Calu3 (cell line): ENCODE results near the gene TMEM132D. TPM values are rescaled to one million over a fixed set of nuclear protein-coding genes. Genes with fewer than 3 reads are reported as not detected.

Source experiments
- BruUV-seq: library from RNA; stranded (reverse); fragments of 400-500 nt; replicated peaks from 2 replicates; lab custom pipeline; 2021; lab: Mats Ljungman, UMichigan
- CTCF ChIA-PET: fragments of 300-600 bp; sonication (Branson Sonifier 250); formaldehyde crosslinking; loops from one replicate; lab custom pipeline; 2022; ENCODE audit warnings: antibody characterized with exemption; lab: Charles Lee
- DNase-seq: peaks from one replicate; pipeline ENCODE4 v3.0.0; 2022
- H3K27ac Mint-ChIP-seq: one replicate; pipeline ENCODE4 v1.8.0; 2022; ENCODE audit warnings: mixed read lengths; ENCODE audit not compliant: unreplicated experiment
- H3K27me3 Mint-ChIP-seq: one replicate; pipeline ENCODE4 v1.8.0; 2022; ENCODE audit warnings: mixed read lengths; ENCODE audit not compliant: unreplicated experiment
- H3K36me3 Mint-ChIP-seq: one replicate; pipeline ENCODE4 v1.8.0; 2022; ENCODE audit warnings: mild to moderate bottlenecking, moderate library complexity, mixed read lengths; ENCODE audit not compliant: insufficient read depth, unreplicated experiment
- H3K4me1 Mint-ChIP-seq: one replicate; pipeline ENCODE4 v1.8.0; 2022; ENCODE audit warnings: mild to moderate bottlenecking, low read depth, mixed read lengths; ENCODE audit not compliant: unreplicated experiment
- H3K4me3 Mint-ChIP-seq: one replicate; pipeline ENCODE4 v1.8.0; 2022; ENCODE audit warnings: mild to moderate bottlenecking, low read depth, moderate library complexity, mixed read lengths; ENCODE audit not compliant: unreplicated experiment
- H3K9me3 Mint-ChIP-seq: one replicate; pipeline ENCODE4 v1.8.0; 2022; ENCODE audit warnings: low read depth, mixed read lengths; ENCODE audit not compliant: unreplicated experiment
- intact Hi-C: fragments of 100-400 bp; cut with micrococcal nuclease; formaldehyde crosslinking; loops from one replicate; pipeline ENCODE4 v1.10.0; 2022; ENCODE audit not compliant: unreplicated experiment
- total RNA-seq: library from RNA; stranded (reverse); gene quantifications from 2 replicates; pipeline ENCODE4 v1.2.3, GENCODE V29; 2022
- TF ChIP-seq, protein P1 (sequence below): fragments of 200-600 bp; IDR thresholded peaks from one replicate; pipeline ENCODE4 v1.8.0; 2022; ENCODE audit warnings: antibody characterized with exemption; ENCODE audit not compliant: unreplicated experiment

TMEM132D gene
- total RNA-seq, 1 experiment from 2014 or later = not detected

GRCh38 chr12:129706716-129707115, 197.1 kb downstream of the TMEM132D start:
- Mint-ChIP-seq H3K9me3 (peaks cover 14% of the 10 kb centered on the region), H3K4me3 (no peak overlapping the region), H3K27me3 (no peaks in the 10 kb centered on the region), H3K27ac (no peak overlapping the region), H3K4me1 (no peaks in the 10 kb centered on the region), H3K36me3 (peaks cover 8% of the 10 kb centered on the region)
- TF ChIP-seq, protein P1, sequence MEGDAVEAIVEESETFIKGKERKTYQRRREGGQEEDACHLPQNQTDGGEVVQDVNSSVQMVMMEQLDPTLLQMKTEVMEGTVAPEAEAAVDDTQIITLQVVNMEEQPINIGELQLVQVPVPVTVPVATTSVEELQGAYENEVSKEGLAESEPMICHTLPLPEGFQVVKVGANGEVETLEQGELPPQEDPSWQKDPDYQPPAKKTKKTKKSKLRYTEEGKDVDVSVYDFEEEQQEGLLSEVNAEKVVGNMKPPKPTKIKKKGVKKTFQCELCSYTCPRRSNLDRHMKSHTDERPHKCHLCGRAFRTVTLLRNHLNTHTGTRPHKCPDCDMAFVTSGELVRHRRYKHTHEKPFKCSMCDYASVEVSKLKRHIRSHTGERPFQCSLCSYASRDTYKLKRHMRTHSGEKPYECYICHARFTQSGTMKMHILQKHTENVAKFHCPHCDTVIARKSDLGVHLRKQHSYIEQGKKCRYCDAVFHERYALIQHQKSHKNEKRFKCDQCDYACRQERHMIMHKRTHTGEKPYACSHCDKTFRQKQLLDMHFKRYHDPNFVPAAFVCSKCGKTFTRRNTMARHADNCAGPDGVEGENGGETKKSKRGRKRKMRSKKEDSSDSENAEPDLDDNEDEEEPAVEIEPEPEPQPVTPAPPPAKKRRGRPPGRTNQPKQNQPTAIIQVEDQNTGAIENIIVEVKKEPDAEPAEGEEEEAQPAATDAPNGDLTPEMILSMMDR = no peak
- no TSS peak for BruUV-seq
- DNase-seq = no peak
- CTCF ChIA-PET = no interaction called here
- intact Hi-C loops = no loop called here

DNA sequence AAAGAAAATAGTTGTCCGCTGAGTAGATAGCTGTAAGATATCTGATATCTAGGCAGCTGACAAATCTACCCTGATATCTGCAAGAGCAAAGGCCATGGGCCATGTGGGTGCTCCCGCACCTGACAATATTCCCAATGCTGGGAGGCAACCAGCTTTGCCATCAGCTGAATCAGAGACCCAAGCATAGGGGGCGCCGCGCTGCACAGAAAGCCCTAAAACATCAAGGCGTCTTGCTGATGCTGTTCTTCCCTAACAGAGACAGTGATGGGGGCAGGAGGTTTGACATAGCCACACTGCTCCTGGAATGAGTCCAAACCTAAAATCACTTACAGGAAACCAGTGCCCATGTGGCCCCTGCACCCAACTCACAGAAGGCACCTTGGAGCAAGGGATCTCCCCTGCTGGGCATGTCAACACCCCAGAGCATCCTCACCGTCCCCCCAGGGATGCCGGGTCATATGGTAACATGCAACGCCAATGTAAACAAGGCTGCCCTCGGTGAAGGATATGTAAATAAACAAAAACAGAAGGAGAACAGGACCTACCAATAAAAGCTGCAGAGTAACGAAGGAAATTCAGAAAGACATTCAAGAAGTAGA, 199.5 kb downstream of the TMEM132D start:
- H3K9me3 Mint-ChIP-seq = peaks cover 12% of the 10 kb centered on the region
- no peaks in the 10 kb centered on the region for H3K27me3 Mint-ChIP-seq
- BruUV-seq = no TSS peak
- no peak overlapping the region for H3K4me3 Mint-ChIP-seq
- CTCF ChIA-PET = no interaction called here
- peaks cover 8% of the 10 kb centered on the region for H3K36me3 Mint-ChIP-seq
- intact Hi-C loops = no loop called here
- no peak for DNase-seq
- TF ChIP-seq, protein P1 = no peak
- H3K4me1 Mint-ChIP-seq = no peaks in the 10 kb centered on the region
- no peak overlapping the region for H3K27ac Mint-ChIP-seq

GRCh38 chr12:129701631-129702101, 202.2 kb downstream of the TMEM132D start:
- Mint-ChIP-seq H3K9me3 (peaks cover 7% of the 10 kb centered on the region), H3K4me3 (no peak overlapping the region)
- intact Hi-C loops = no loop called here

DNA sequence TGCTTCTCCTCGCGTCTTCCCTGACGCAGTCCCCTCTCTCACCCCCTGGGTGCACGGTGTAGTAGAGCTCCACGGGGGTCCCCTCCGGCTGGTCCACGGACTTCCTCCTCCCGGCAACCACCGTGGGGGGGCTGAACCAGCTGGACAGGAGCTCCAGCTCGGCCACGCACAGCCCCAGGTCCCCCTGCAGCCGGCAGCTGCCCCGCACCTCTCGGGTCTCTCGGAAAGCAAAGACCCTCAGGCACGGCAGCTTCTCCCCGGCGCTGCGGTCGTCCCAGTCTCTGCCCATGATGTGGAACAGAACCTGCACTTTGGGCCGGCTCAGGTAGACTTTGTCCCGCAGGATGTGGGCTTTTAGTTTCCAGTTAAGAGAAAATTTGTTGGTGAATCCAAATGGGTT, 203.8 kb downstream of the TMEM132D start:
- Mint-ChIP-seq H3K36me3 (no peaks in the 10 kb centered on the region), H3K4me3 (no peak overlapping the region), H3K27me3 (no peaks in the 10 kb centered on the region), H3K27ac (no peak overlapping the region), H3K4me1 (no peaks in the 10 kb centered on the region), H3K9me3 (peaks cover 13% of the 10 kb centered on the region)
- intact Hi-C loops = no loop called here
- TF ChIP-seq, protein P1 = no peak
- CTCF ChIA-PET = no interaction called here
- DNase-seq = no peak
- no TSS peak for BruUV-seq

More at GRCh38 chr12:129701631-129702101, 202.2 kb downstream of the TMEM132D start:
- Mint-ChIP-seq H3K4me1 (no peaks in the 10 kb centered on the region), H3K27ac (no peak overlapping the region), H3K27me3 (no peaks in the 10 kb centered on the region), H3K36me3 (no peaks in the 10 kb centered on the region)
- TF ChIP-seq, protein P1 = no peak
- CTCF ChIA-PET = no interaction called here
- BruUV-seq = no TSS peak
- DNase-seq = no peak
